HG03108 (cell line): ENCODE measurements around the gene ZDHHC11.
"Not testable (repeated sequence)": the region's sequence is repeated elsewhere in the genome, so short reads cannot be mapped to it uniquely, and the experiment has no call there.

Experiments
- ATAC-seq: cut with Tn5 transposase; IDR thresholded peaks from one replicate; pipeline ENCODE4 v1.9.1; 2021; ENCODE audit warnings: moderate library complexity; ENCODE audit not compliant: unreplicated experiment

ZDHHC11 gene

GRCh38 chr5:750226-750625 is 100.6 kb downstream of the ZDHHC11 start:
- not testable (repeated sequence) for ATAC-seq

- ATAC-seq = no peak
These were observed 101.6 kb downstream of the ZDHHC11 start for GRCh38 chr5:749101-749670.

GRCh38 chr5:748011-748980 is 102.5 kb downstream of the ZDHHC11 start:
- not testable (repeated sequence) for ATAC-seq

- not testable (repeated sequence) for ATAC-seq
These were observed 103.4 kb downstream of the ZDHHC11 start for GRCh38 chr5:747303-747844.

GRCh38 chr5:746258-746761 is 104.5 kb downstream of the ZDHHC11 start:
- no peak for ATAC-seq
